Measurements from ENCODE around the gene SAFB2.

DNA sequence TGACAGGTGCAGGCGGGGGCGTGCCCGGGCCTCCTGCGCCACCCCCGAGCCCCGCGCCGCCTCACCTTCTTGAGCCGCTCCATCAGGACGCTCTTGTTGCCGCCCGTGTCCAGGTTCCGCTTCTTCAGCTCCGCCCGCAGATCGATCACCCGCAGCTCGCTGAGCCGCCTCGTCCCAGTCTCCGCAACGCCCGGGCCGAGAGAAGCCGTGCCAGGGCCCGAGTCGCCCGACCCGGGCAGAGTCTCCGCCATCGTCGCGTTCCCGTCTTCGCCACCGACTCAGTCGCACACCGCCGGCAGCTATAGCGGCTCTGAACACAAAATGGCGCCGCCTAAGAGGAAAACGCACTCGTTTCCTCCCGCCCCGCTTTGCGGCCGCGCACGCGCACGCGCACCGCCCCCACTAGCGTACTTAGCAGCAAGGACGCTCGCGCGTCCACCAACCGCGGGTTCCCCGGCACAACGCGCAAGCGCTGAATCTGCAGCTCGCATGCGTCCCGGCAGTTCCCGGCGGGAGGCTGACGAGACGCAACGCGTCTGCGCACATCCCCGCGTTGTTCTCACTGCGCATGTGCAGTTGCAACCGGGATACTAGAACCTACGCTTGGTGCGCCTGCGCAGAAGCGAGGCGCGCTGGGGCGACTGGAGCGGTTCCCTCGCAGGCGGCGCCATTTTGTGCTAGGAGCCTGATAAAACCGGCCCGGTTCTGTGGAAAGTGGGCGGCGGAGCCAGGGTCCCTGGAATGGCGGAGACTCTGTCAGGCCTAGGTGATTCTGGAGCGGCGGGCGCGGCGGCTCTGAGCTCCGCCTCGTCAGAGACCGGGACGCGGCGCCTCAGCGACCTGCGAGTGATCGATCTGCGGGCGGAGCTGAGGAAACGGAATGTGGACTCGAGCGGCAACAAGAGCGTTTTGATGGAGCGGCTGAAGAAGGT is at the start of gene SAFB2, which contains the start of gene SAFB:
- peak in 3 of 4 donors; percentile 89 to 96 (median 91) for TF ChIP-seq POLR2A (IDR thresholded peaks at IDR 0.05)
- TF ChIP-seq, protein P1, sequence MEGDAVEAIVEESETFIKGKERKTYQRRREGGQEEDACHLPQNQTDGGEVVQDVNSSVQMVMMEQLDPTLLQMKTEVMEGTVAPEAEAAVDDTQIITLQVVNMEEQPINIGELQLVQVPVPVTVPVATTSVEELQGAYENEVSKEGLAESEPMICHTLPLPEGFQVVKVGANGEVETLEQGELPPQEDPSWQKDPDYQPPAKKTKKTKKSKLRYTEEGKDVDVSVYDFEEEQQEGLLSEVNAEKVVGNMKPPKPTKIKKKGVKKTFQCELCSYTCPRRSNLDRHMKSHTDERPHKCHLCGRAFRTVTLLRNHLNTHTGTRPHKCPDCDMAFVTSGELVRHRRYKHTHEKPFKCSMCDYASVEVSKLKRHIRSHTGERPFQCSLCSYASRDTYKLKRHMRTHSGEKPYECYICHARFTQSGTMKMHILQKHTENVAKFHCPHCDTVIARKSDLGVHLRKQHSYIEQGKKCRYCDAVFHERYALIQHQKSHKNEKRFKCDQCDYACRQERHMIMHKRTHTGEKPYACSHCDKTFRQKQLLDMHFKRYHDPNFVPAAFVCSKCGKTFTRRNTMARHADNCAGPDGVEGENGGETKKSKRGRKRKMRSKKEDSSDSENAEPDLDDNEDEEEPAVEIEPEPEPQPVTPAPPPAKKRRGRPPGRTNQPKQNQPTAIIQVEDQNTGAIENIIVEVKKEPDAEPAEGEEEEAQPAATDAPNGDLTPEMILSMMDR (IDR thresholded peaks at IDR 0.05): peak in 1 of 6 experiments; percentile 50
